GM12873 (cell line): Measurements from ENCODE around the gene GRK1.

ENCODE experiments used
- CTCF ChIP-seq: IDR thresholded peaks from 2 replicates; pipeline ENCODE4 v1.5.1; 2012; ENCODE audit warnings: low read depth, mild to moderate bottlenecking, moderate library complexity, low read length, control low read depth; ENCODE audit not compliant: insufficient read depth; ENCODE audit errors: missing control alignments

The GRK1 gene

GRCh38 chr13:113783200-113783881, 116.3 kb downstream of the GRK1 start:
- TF ChIP-seq CTCF: no peak

- TF ChIP-seq CTCF: no peak
Observed at GRCh38 chr13:113783966-113784644, 117.1 kb downstream of the GRK1 start.

- TF ChIP-seq CTCF: no peak
Observed at GRCh38 chr13:113784645-113785024, 117.6 kb downstream of the GRK1 start.

- TF ChIP-seq CTCF: no peak
Observed at GRCh38 chr13:113785051-113786010, 118.3 kb downstream of the GRK1 start.

DNA sequence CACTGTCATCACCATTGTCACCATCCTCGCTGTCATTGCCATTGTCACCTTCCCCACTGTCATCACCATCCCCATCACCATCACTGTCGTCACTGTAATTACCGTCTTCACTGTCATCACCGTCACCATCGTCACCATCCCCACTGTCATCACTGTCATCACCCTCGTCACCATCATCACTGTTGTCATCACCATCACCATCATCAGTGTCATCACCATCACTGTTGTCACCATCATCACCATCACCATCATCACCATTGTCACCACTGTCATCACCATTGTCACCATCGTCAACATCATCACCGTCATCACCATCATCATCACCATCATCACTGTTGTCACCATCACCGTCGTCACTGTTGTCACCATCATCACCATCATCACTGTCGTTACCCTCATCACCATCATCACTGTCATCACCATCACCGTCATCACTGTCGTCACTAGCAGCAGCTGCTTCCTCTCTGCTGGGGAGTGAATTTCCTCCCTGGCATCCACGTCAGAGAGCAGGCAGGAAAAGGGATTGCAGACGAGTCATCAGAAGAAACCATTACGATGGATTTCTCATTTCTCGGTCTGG, 119.3 kb downstream of the GRK1 start:
- TF ChIP-seq CTCF: no peak
